RWPE1 (cell line): ENCODE data around the gene RTN1.

ENCODE experiments used
- CTCF ChIA-PET: fragments of 350-600 bp; sonication (Branson Sonifier 250); formaldehyde crosslinking; extraction: SDS; loops from one replicate; lab custom pipeline; 2021; lab: Yijun Ruan, JAX
- POLR2A ChIA-PET: fragments of 400-600 bp; formaldehyde crosslinking; extraction: SDS; loops from one replicate; lab custom pipeline; 2020; ENCODE audit warnings: antibody characterized with exemption; ENCODE audit not compliant: low non-redundant PET; lab: Yijun Ruan, JAX
- DNase-seq: peaks from one replicate; pipeline ENCODE4 v3.0.0; 2012; ENCODE audit warnings: low spot score
- H3K27ac ChIP-seq: fragments of 450-650 bp; 2 replicates; pipeline ENCODE4 v1.5.1; 2017
- CTCF ChIP-seq: fragments of 450-650 bp; conservative IDR thresholded peaks from 2 replicates; pipeline ENCODE4 v1.5.1; 2017; ENCODE audit warnings: low read depth, mild to moderate bottlenecking

The RTN1 gene

GRCh38 chr14:59582161-59582560 lies 288.4 kb downstream of the RTN1 start:
- no peak overlapping the region for H3K27ac ChIP-seq
- TF ChIP-seq CTCF, result no peak
- ChIA-PET POLR2A (no interaction called here), CTCF (no interaction called here)
- DNase-seq, result no peak

- POLR2A ChIA-PET, result no interaction called here
Observed at GRCh38 chr14:59580911-59581310, 289.7 kb downstream of the RTN1 start.

GRCh38 chr14:59576332-59577294 lies 294.0 kb downstream of the RTN1 start, which contains the start of gene CCDC175:
Gene CCDC175 (minus strand): TSS chr14:59576812. CDS start chr14:59576775, 37 bp downstream.
- ChIA-PET POLR2A (no interaction called here), CTCF (interaction anchor here (0.6 to 1.4 kb wide), 17 partner anchors 8 to 1249 kb away, joined by 3 to 11 read pairs (median 3); no protein-coding TSS in a partner anchor)

More at GRCh38 chr14:59580911-59581310, 289.7 kb downstream of the RTN1 start:
- DNase-seq, result no peak
- H3K27ac ChIP-seq, result no peak overlapping the region
- CTCF ChIA-PET, result no interaction called here
- no peak for TF ChIP-seq CTCF

GRCh38 chr14:59570122-59570521 lies 300.5 kb downstream of the RTN1 start:
- DNase-seq, result no peak

More at GRCh38 chr14:59576332-59577294, 294.0 kb downstream of the RTN1 start, which contains the start of gene CCDC175:
- no peak within 1 kb of the TSS for H3K27ac ChIP-seq
- DNase-seq, result peak; percentile 54
- TF ChIP-seq CTCF, result peak; percentile 78

GRCh38 chr14:59566725-59567124 lies 303.9 kb downstream of the RTN1 start:
- no peak overlapping the region for H3K27ac ChIP-seq
- ChIA-PET CTCF (no interaction called here), POLR2A (no interaction called here)
- no peak for DNase-seq
- no peak for TF ChIP-seq CTCF

More at GRCh38 chr14:59570122-59570521, 300.5 kb downstream of the RTN1 start:
- no peak for TF ChIP-seq CTCF
- POLR2A ChIA-PET, result no interaction called here
- no peak overlapping the region for H3K27ac ChIP-seq
- CTCF ChIA-PET, result interaction anchor here (0.7 kb wide), 1 partner anchor 61 kb away, joined by 5 read pairs; no protein-coding TSS in a partner anchor

GRCh38 chr14:59566296-59566695 lies 304.3 kb downstream of the RTN1 start:
- TF ChIP-seq CTCF, result no peak
- ChIA-PET POLR2A (no interaction called here), CTCF (interaction anchor here (0.8 kb wide), 1 partner anchor 10 kb away, joined by 3 read pairs; the partner anchor contains the start of gene CCDC175)
- DNase-seq, result no peak
- no peak overlapping the region for H3K27ac ChIP-seq
